ENCODE data around the gene PACRG. TPM values are rescaled to one million over a fixed set of nuclear protein-coding genes. Genes with fewer than 3 reads are reported as not detected.
A peak's percentile ranks its signal among the peaks of the same experiment; 100 is the strongest.

The PACRG gene
- total RNA-seq, 1 donor from 2014 or later, result 7.4 TPM

GRCh38 chr6:163348789-163349680, 621.3 kb downstream of the PACRG start:
- intact Hi-C loops (cut with DNase I), result loop anchor here (5.0 kb wide), 1 partner anchor 53 kb away; no protein-coding TSS in a partner anchor
- DNase-seq, result no peak
- ATAC-seq (ENCODE audit: poor library complexity), result no peak

- ATAC-seq (ENCODE audit: poor library complexity), result no peak
- intact Hi-C loops (cut with DNase I), result loop anchor here (5.0 kb wide), 1 partner anchor 53 kb away; no protein-coding TSS in a partner anchor
- no peak for DNase-seq
Observed at GRCh38 chr6:163349696-163350095, 621.9 kb downstream of the PACRG start.

GRCh38 chr6:163351013-163351412, 623.2 kb downstream of the PACRG start:
- DNase-seq (no peak), ATAC-seq (ENCODE audit: poor library complexity) (no peak)
- intact Hi-C loops (cut with DNase I), result no loop called here

- intact Hi-C loops (cut with DNase I), result no loop called here
- no peak for ATAC-seq (ENCODE audit: poor library complexity)
- no peak for DNase-seq
Observed at GRCh38 chr6:163352011-163352685, 624.4 kb downstream of the PACRG start.

- ATAC-seq (ENCODE audit: poor library complexity) (no peak), DNase-seq (no peak)
- intact Hi-C loops (cut with DNase I), result no loop called here
Observed at GRCh38 chr6:163352966-163353365, 625.2 kb downstream of the PACRG start.

- peak; percentile 32 for ATAC-seq (ENCODE audit: poor library complexity)
- no peak for DNase-seq
- intact Hi-C loops (cut with DNase I), result no loop called here
Observed at GRCh38 chr6:163354085-163354484, 626.3 kb downstream of the PACRG start.

GRCh38 chr6:163354761-163355425, 627.1 kb downstream of the PACRG start:
- intact Hi-C loops (cut with DNase I), result no loop called here
- ATAC-seq (ENCODE audit: poor library complexity), result peak; percentile 73
- peak; percentile 83 for DNase-seq

GRCh38 chr6:163355426-163355991, 627.7 kb downstream of the PACRG start:
- peak; percentile 83 for DNase-seq
- ATAC-seq (ENCODE audit: poor library complexity), result peak; percentile 84
- intact Hi-C loops (cut with DNase I), result no loop called here

GRCh38 chr6:163356324-163356723, 628.5 kb downstream of the PACRG start:
- ATAC-seq (ENCODE audit: poor library complexity), result peak; percentile 61
- peak; percentile 85 for DNase-seq
- intact Hi-C loops (cut with DNase I), result no loop called here

GRCh38 chr6:163356743-163357142, 629.0 kb downstream of the PACRG start:
- no peak for DNase-seq
- intact Hi-C loops (cut with DNase I), result no loop called here
- ATAC-seq (ENCODE audit: poor library complexity), result no peak

- intact Hi-C loops (cut with DNase I), result no loop called here
- DNase-seq (no peak), ATAC-seq (ENCODE audit: poor library complexity) (no peak)
Observed at GRCh38 chr6:163364641-163365040, 636.9 kb downstream of the PACRG start.

Other genes starting within 250 kb of the PACRG start
- gene PRKN, start 208 bp upstream of the PACRG start, total RNA-seq, result 20.6 TPM

Measured in Right ventricle myocardium superior (tissue), 1 donor.